A549 treated with CpdA at 1 μM for 4 hours (cell line): ENCODE data around the gene OR5AC2. TPM values are rescaled to one million over a fixed set of nuclear protein-coding genes. Genes with fewer than 3 reads are reported as not detected.

Experiments
- total RNA-seq: library from RNA; stranded (reverse); fragments of 200-300 nt; extraction: Qiagen RNA extraction; gene quantifications from 5 replicates; pipeline ENCODE4 v1.2.3, GENCODE V29; 2022; ENCODE audit warnings: low read depth

OR5AC2 gene, protein sequence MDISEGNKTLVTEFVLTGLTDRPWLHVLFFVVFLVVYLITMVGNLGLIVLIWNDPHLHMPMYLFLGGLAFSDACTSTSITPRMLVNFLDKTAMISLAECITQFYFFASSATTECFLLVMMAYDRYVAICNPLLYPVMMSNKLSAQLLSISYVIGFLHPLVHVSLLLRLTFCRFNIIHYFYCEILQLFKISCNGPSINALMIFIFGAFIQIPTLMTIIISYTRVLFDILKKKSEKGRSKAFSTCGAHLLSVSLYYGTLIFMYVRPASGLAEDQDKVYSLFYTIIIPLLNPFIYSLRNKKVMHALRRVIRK
- not detected in 5 replicates for total RNA-seq

DNA sequence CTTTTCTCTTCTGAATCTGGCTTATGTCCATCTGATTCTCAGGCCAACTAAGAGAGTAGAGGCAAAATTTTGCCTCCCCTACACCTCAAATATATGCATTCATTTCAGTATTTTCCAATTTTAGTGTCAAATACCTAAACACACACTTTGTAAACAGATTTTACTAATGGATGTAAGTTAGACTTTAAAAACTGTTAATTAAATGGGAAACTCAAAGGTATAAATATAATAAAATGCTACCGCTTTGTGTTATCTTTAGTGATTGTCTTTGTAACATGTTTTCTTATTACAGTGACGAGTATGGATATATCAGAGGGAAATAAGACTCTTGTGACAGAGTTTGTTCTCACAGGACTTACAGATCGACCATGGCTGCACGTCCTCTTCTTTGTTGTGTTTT lies at the start of gene OR5AC2:
TSS of gene OR5AC2 (plus strand) at position 301 of the 400 bp plus-strand sequence. CDS start at position 301, 0 bp downstream.

DNA sequence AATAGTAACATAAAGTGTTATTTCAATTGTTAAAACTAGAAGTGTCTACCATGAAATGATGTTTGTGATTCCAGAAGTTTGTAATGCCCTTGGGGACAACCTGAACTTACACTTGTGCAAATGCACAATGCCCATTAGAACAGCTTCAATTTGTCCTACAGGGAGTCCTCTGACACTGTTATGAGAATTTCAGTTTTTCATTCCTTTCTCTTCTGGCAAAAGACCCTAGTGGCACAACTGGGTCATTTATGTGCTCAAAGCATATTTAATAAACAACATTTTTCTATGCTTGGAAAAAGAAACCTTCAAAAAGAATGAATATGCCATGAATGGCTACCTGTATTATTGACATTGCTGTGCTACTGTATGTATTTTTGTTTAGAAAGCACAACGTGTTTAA lies 43.4 kb downstream of the OR5AC2 start, which contains the start of gene OR5H1:
TSS of gene OR5H1 (plus strand) at position 301 of the 400 bp plus-strand sequence. CDS start 1,977 bp downstream, outside the sequence.

Other genes starting within 250 kb of the OR5AC2 start
- gene RIOX2, start 114.7 kb upstream of the OR5AC2 start, total RNA-seq = 31.2 to 32.6 TPM (median 32.2 TPM) in 5 replicates
- not detected in 5 replicates for gene GABRR3, start 51.9 kb upstream of the OR5AC2 start, total RNA-seq
- not detected in 5 replicates for gene OR5H1, start 43.5 kb downstream of the OR5AC2 start, total RNA-seq
- gene OR5H14, start 60.3 kb downstream of the OR5AC2 start, total RNA-seq = not detected in 5 replicates
- gene OR5H15, start 79.5 kb downstream of the OR5AC2 start, total RNA-seq = not detected in 5 replicates
- not detected in 5 replicates for gene OR5H6, start 177.1 kb downstream of the OR5AC2 start, total RNA-seq
- not detected in 5 replicates for gene OR5H2, start 195.3 kb downstream of the OR5AC2 start, total RNA-seq